HG03342 (cell line): ENCODE measurements around the gene LRRTM3.

Source experiments
- ATAC-seq: cut with Tn5 transposase; IDR thresholded peaks from one replicate; pipeline ENCODE4 v1.9.1; 2021; ENCODE audit warnings: mild to moderate bottlenecking, moderate library complexity; ENCODE audit not compliant: unreplicated experiment

The LRRTM3 gene

GRCh38 chr10:66931340-66931948 lies 5.6 kb downstream of the LRRTM3 start:
- ATAC-seq = peak; percentile 80

- ATAC-seq = no peak
Measured at GRCh38 chr10:66931949-66932343, 6.1 kb downstream of the LRRTM3 start.

- no peak for ATAC-seq
Measured at GRCh38 chr10:66934711-66935110, 8.9 kb downstream of the LRRTM3 start.

DNA sequence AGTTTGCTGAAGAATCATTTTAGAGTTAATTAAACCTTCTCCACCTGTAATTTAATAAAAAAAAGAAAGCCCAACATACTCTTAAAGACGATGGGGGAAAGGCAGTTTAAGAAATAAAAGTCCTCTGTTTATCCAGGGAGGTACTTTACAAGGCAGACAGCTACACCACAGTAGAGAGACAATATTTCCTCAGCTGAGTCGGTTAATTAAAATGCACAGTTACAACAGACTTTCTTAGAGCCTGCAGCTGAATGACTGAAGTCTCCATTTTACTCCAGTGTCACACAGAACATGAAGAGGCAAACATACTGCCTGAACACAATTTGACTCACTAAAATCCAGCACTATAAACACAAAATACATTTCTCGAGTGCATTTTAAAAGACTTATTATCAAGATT lies 15.1 kb downstream of the LRRTM3 start:
- no peak for ATAC-seq

DNA sequence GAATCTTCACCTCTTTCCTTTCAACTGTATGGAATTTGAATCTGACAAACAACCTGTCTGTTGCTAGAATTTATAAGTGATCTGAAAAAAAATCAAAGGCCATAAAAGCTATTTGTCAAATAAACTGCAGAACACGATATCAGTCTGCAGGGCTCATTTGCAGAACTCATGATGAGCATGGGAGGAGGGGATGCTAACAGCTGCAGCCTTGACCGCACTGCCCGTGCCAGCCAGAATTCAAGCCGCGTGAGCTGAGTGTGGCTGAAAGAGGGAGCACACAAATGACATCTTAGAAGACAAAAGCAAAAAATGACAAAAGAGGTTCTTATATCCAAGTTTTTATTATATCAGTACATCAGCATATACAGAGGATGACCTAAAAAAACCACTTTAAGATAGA lies 15.7 kb downstream of the LRRTM3 start:
- no peak for ATAC-seq

GRCh38 chr10:66942407-66942806 lies 16.6 kb downstream of the LRRTM3 start:
- no peak for ATAC-seq

GRCh38 chr10:66943590-66943989 lies 17.8 kb downstream of the LRRTM3 start:
- ATAC-seq = no peak

- ATAC-seq = no peak
Measured at GRCh38 chr10:66951896-66952295, 26.1 kb downstream of the LRRTM3 start.

DNA sequence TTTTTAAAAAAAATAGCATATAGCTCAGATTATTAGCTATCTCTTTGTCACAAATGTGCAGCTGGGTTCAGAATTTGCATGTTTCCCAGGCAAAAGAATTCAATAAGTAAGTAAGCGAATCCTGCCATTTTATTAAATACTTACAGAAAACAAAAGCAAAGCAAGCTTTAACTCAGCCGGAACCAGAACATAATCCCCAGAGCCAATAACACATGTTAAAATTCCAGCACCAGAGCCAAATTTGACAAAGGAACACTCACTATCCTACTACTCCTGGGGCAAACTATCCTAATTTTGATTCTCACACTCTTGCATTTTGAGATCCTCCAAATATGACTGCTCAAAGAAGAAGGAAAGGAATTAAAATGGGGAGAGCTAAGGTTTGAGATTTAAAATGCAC lies 32.6 kb downstream of the LRRTM3 start:
- no peak for ATAC-seq

GRCh38 chr10:66964946-66965345 lies 39.1 kb downstream of the LRRTM3 start:
- ATAC-seq = no peak

GRCh38 chr10:66980246-66980815 lies 54.5 kb downstream of the LRRTM3 start:
- ATAC-seq = no peak

GRCh38 chr10:66981361-66982052 lies 55.7 kb downstream of the LRRTM3 start:
- no peak for ATAC-seq

- ATAC-seq = no peak
Measured at GRCh38 chr10:66982053-66982420, 56.2 kb downstream of the LRRTM3 start.

DNA sequence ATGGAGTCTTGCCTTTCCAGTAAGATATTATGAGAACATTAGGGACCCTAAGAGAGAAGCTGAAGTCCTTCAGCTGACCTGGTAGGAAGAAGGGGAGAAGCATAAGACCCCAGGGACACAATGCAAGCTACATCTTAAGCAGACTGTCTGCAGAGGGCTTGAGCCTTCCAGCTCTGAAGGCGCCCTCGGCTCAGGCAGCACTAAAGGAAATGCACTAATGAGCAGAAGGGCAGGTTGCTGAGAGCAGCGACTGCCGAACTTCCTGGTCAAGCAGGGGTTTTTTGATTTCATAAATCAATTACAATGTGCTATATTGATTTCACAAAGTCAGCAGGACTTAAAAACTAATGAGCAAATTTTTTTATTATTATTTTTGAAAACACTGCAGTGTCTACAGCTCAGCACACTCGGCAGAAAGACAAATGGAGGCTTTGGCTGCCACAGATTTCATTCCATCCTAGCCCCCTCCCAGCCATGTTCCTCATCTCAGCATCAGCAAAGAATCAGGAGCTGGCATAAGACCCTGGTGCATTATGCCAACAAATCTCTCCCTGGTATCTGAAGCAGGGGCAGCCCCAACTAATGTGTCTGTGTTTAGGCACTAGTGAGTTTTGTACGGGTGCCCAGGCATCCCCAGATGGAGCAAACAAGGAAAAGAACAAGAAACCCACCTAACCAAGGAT lies 57.1 kb downstream of the LRRTM3 start:
- no peak for ATAC-seq

GRCh38 chr10:66983475-66983818 lies 57.6 kb downstream of the LRRTM3 start:
- no peak for ATAC-seq

DNA sequence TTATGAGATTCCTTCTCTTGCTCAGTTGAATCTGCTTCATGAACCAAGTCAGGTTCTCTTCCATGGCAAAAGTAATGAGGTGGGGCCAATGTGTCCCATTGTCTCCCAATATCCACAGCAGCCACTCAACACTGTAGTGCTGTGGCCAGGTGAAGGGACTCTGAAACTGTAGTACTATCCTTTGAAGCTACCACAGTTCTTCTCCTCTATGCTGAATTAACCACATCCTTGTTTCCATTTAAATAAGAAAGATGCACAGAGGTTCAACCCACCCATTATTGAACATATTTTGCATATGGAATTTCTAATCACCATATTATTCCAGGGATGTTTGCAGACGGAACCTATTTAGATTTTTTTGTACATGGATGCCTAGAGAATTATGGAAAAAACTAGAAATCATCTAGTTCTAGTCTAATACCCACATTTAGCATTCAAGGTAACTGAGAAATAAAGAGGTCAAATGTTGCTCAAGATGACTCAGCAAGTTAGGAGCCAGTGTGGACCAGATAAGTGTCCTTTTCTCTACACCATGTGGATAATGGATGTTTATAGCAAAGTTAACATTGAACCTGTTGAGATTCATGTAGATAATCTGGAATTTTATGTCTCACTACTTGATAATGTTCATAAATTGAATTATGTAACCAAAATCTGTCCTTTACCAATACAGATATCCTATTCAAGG lies 64.5 kb downstream of the LRRTM3 start:
- ATAC-seq = no peak

GRCh38 chr10:66996996-66997395 lies 71.2 kb downstream of the LRRTM3 start:
- no peak for ATAC-seq

DNA sequence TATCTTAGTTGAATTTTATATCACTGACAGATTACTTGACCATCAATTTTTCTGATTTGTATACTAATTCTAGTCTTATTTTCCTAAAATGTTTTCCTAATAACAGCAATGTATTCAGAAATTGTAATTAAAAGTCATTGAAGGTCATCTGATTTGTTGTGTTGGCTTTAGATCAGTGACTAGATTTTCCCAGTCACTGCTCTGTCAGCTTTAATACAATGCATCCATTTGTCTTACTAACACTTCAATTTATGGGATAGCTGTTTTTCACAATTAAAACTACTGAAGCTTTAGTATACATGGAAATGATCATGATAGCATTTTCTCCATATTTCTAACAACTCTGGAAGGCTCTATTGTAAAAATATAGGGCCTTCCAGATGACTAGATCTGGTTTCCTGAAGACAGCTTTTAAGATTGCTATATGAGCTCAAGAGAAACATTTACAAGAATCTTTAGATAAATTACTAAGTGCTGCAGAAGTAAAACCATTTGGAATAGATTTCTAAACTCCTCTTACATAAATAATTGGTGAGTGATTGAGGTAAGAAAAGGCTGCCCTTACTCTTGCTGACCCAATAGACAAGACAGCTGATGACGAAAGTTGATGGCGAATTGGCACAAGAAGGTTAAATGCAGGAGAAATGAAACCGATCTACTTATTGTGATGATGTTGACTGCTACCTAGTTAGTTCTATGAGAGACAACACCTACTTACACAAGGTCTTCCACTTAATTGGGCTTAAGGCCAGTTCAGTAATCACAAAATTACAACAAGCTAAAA lies 74.1 kb downstream of the LRRTM3 start:
- ATAC-seq = no peak

GRCh38 chr10:67004690-67005089 lies 78.9 kb downstream of the LRRTM3 start:
- no peak for ATAC-seq

GRCh38 chr10:67005981-67006380 lies 80.1 kb downstream of the LRRTM3 start:
- ATAC-seq = no peak

GRCh38 chr10:67011480-67011879 lies 85.6 kb downstream of the LRRTM3 start:
- no peak for ATAC-seq
